HG03280 (cell line): ENCODE measurements around the gene ANKH.
"Not testable (repeated sequence)": the region's sequence is repeated elsewhere in the genome, so short reads cannot be mapped to it uniquely, and the experiment has no call there.

Experiments used
- ATAC-seq: cut with Tn5 transposase; IDR thresholded peaks from one replicate; pipeline ENCODE4 v1.9.1; 2021; ENCODE audit warnings: mild to moderate bottlenecking, moderate library complexity; ENCODE audit not compliant: unreplicated experiment

ANKH gene

DNA sequence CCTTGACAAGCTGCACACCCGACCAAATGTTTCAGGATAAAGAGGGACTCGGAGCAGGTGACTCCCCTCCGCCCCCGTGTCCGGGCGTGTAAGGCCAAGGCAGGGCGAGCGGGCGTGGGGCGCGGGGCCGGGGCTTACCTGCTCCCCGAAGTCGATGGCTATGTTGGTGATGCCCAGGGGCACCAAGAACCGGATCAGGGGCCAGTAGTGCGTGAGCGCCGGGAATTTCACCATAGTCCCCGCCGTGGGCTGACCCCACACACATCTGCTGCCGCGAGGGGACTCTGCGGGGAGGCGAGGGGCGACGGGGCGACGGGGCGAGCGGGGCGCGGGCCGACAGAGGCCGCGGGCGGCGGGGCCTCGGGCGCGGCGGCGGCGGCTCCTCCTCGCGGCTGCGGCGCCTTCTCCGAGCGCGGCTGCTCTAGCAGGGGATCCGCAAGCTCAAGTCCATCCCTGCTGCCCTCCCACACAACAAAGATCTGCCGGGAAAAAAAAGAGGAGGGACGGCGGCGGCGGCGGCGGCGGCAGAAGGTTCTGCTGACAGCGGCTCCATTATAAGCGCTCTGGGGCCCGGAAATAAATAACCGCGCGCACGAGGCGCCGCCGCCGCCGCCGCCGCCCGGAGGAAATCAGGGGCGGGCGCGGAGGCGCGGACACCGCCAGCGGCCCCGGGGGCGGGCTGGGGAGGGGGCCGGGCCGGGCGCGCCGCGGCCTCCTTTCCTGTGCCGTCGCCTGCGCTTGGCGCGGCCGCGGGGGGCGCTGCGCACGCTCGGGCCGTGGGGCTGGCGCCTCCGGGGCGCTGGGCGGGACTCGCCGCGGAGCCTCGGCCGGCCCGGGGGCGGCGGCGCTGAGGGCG, at the start of gene ANKH:
Gene ANKH, minus strand, starts transcription at position 565 of the 856 bp plus-strand sequence. Its CDS starts 331 bp downstream, at position 234.
- peak; percentile 93 for ATAC-seq

DNA sequence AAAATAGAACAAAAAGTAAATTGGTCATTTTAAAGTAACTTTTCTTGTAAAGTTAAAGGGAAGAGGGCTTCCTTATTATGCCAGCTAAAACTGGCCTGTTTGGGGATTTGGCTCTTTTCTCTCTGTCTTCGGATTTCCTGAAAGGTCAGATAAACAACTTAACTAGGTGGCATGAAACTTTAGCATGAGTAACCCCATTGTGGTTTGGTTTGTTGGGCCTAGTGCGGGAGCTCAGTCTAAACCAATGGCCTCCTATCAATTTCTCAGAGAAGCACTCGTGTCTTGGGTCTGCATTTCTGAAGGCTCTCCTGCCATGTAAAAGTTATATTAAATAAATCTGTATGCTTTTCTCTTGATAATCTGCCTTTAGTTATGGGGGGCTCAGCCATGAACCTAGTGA, 48.5 kb upstream of the ANKH start:
- no peak for ATAC-seq

DNA sequence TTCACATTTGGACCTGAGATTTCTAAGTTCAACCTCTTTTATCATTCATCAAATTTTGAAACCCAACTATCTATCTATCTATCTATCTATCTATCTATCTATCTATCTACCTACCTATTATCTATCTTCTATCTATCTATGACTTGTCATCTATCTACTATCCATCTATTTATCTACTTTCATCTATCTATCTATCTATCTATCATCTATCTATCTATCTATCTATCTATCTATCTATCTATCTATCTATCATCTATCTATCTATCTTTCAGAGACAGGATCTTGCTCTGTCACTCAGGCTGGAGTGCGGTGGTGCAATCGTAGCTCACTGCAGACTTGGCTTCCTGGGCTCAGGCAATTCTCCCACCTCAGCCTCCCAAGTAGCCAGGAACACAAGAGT, 47.5 kb upstream of the ANKH start:
- not testable (repeated sequence) for ATAC-seq

DNA sequence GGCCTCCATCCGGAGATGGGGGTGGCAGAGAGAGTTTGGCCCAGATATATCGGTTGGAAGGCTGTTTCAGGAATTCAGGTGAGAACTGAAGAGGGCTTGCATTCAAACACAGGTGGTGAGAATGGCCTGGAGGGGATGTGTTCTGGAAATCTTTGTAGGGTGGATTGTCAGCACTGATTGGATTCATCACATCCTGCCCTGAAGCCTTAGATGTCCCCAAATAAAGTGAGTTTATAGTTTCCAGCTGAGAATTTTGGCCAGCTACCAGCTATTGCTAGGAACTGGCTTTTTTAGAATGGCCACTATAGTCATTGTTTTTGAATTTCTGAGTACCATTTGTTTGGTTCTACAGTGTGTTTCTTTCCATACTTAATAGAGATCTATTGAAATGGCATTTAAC, 46.1 kb upstream of the ANKH start:
- no peak for ATAC-seq

DNA sequence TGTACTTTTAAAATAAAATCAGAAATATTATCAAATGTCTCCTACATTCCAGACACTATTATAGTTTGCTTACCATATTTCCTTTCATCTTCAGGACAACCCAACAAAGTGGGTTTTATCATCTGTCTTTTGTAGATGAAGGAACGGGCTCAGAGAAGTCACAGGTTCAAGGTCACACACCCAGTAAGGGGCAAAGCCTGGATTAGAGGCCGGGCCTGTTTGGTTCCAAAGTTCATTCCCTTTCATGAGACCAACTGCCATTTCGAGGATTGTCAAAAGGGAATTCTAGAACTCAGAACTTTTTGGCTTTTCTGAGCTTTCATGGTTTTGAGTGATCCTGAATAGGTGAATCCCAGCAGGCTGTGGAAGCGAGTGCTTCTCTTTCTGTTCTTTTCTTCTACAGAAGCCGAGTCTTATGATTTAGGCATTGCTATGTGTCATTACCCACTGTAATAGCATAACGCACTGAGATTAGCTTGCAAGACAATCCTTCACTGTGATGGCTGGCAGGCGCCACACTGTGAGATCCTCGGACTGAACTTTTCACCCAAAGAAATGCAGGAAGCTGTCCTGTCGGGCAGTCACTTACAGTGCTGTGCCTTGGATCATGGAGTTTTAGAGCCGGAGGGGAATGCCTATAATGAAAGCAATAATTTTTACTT, 43.8 kb upstream of the ANKH start:
- ATAC-seq: no peak

DNA sequence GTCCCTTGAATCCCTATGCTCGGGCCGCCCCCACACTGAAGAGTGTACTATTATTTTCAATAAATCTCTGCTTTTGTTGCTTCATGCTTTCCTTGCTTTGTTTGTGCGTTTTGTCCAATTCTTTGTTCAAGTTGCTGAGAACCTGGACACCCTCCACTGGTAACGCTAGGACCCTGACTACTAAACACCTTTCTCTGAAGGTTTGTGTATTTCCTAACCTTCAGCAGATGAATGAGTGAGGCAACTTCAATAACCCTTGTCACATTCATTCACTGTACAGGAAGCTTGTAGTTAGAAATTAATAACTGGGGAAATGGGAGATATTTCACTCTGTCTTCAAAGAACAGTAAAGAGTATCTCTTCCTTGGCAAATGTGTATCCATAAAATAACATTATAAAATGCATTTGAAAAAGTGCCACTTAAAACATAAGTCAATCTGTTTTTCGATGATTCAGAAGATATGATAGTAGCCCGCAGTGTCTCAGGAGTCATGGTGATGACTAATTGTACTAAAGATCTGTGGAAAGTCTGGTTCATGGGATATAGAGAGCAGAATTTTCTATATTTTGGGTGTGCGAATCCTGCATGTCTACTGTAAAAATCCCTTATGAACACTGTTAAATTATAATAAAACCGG, 43.2 kb upstream of the ANKH start:
- no peak for ATAC-seq

DNA sequence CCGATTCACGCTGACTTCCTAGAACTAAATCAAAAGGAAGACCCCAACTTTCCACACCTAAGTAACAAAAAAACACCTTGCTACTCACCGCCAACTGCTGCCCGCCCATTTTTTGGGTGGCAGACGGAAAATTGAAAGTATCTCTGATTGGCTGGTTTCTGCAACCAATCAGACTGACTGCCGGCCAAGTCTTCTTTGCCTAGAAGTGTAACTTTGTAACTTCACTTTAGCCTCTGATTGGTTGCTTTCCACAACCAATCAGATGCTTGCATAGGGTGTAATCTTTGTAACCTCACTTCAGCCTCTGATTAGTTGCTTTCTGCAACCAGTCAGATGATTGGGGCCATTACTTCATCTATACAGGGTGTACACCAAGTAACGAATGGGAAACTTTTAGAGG, 42.6 kb upstream of the ANKH start:
- ATAC-seq: no peak

DNA sequence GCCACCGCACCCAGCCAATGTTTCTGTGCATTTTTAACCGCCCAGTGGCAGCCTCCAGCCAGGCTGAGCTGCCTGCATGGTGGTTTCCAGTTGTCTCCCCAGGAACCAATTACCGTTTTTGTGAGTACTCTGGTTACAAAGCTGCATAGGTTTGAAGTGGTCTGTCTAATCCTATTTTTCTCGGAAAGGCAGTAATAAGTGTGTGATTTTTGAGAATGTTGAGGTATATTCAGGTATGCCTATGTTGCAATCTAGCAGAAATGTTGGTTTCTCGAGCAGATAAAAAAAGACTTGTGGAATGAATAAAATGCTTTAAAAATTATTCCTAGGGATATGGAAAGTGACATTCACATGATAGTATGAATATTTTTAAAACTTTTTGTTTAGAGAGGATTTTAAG, 41.5 kb upstream of the ANKH start:
- no peak for ATAC-seq

DNA sequence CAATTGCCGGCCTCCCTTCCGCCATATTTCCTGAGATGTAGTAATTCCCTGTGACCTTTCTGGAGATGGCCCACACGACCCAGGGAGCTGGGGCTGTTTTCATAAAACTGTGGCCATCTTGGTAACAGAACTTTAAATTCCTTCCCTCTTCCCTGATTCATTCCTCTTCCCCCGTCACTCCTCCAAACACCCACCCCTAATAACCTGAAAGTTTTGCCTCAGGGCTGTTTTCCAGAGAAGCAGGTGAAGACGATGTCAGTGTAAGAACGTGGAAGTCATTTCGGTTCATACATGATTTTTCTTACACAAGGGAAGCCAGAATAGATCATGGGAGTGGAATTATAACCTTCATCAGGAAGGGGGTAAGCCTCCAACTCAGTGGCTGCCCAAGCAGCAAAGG, 40.6 kb upstream of the ANKH start:
- no peak for ATAC-seq

DNA sequence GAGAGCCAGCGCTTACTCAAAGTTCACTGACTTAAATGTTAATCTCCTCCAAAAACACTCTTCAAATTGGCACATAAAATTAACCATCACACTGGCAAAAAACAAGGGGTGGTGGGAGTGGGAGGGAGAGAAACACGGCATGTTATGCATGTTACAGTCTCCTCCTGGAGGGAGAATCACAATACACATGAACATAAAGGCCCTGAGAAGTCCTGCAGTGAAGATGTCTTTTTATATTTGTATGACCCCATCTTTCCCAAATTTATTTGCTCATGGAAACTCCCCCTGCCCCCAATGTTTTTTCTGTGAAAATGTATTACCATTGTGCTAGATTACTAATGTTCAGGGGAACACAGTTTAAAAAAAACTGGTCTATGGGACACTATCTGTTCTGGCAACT, 37.8 kb upstream of the ANKH start:
- ATAC-seq: no peak

DNA sequence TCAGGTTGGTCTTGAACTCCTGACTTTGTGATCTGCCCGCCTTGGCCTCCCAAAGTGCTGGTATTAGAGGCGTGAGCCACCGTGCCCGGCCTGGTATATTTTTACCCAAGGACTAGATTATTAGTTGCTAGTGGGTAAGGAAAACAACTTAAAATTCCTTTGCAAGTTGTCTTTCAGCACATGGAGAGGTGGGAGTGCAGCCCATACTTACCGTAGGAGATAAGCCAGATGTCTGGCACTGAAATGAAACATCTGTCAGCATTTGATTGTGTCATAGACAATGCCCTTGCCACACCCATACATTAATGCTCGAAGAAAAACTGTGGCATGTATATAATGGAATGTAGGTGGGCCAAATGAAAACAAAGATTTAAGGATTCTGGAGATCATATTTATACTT, 36.6 kb upstream of the ANKH start:
- ATAC-seq: no peak

DNA sequence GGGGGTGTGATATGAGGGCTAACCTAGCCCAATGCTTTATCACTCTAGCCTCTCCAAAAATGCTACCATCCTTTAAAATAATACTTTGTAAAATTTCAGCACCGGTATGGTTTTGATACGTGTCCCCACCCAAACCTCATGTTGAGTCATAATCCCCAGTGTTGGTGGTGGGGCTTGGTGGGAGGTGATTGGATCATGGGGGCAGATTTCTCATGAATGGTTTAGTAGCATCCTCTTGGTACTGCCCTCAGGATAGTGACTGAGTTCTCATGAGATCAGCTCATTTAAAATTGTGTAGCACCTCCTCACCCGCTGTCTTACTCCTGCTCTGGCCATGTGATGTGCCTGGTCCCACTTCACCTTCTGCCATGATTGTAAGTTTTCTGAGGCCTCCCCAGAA, 35.0 kb upstream of the ANKH start:
- no peak for ATAC-seq

DNA sequence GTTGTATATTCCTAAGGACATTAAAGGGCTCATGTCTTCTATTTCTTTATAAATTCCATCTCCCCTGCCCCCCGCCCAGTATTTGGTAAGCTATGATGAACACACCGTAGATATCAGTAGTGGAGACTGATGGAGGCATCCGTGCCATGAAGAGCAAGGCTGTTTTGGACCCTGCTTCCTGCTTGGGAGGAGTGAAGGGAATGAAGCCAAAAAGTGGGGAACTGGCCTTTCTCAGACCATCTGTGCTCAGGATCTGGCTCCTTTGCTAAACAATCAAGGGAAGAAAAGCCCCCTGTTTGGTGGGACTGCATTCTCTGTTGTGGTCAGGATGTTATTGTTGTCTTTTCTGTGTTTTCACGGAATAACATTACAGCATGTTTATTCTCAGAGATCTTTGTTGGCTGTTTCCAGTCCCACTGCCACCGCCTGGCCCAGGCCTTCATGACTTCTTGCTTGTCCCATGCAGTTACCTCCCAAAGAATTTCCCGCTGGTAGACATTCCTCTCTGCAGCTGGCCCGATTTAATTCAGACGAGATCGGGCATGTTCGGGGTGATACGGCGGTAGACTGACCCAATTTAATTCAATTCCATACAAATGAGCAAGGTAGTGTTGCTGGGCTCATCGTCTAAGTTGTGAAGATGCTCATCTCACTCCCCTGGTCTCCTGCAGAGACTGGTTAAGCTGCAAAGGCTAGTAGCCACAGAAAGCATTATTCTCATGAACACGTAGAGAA, 31.4 kb upstream of the ANKH start:
- ATAC-seq: no peak

DNA sequence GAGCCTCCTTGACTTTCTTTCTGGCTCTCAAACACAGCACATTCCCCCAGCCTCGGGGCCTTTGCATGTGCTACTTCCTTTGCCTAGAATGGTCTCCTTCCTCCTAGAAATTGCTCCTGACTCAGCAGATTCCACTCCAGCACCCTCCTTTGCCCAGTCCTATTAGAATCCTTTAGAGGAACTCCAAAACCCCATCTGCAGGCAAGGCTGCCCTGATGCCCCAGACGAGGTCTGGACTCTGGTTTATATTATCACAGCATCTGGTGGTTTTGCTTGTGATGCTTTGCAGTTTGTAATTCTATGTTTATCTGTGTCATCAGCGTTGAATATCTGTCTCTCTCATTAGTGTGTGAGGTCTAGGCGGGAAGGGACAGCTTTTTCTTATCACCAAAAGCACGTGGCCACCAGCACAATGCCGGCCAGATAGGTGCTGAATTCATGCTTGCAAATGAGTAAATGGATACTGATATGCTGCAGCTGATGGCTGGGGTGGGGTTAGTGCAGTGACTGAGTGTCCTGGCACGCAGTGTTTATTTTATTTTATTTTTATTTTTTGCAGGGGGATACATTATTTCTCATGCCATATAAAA, 30.0 kb upstream of the ANKH start:
- no peak for ATAC-seq

DNA sequence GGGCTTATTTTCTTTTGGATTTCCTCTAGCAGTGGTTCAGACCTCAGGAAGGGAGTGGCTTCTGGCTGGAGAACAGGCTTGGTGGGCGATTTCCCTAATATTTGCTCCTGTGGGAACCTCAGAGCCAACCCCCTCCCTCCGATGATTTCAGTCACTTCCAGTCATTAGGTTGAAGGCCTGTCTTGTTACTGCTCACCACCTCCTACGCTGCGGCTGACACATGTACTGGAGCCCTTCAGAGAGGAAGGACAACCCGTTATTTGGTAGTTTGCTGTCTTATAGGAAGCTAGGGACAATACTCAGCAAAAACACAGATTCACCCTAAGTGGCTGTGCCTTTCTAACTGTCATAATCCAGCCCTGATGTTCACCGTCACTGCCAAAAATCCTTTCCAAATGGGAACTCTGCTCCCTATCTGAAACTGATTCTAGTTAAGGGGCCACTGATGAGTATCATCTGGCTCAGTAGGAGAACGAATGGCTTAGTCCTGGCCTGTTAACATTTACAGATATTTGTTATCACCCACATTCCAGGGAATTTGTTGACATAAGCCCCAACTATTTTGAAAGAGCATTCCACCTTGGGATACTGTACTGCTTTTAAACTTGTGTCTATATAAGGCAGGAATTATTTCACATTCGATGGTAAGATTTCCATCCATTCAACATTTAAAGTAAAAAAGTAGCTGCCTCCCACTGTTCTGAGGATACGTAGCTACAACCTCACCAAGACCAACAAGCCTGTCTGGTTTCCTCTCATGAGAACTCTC, 29.3 kb upstream of the ANKH start:
- ATAC-seq: no peak

DNA sequence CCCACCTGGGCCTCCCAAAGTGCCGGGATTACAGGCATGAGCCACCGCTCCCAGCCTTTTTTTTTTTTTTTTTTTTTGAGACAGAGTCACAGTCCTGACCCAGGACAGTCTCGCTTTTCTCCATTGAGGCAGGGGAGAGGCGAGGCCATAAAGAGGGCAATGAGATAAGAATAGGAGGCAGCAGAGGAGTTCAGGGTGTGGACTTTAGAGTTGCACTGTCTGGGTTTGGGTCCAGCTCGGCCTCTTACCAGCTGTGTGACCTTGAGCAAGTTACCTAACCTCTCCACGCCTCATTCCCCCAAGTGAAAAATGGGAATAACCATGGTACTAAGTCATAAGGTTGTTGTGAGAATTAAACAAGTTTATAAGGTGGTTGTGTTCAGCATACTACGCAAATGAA, 24.6 kb upstream of the ANKH start:
- no peak for ATAC-seq

DNA sequence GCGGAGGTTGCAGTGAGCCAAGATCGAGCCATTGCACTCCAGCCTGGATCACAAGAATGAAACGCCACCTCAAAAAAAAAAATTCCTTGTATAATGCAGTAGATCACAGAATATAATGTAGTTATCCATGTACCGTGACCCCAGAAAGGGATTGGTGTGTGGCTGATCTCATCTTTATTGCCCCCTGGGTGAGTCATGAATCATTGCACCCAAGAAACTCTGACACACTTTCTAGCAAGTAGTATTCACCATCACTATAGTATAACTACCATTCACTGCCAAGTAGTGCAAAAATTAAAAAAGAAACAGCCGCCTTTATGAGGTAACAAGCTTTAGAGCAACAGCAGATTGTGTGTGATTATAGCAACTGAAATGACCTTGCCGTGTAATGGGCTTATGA, 23.7 kb upstream of the ANKH start:
- no peak for ATAC-seq

DNA sequence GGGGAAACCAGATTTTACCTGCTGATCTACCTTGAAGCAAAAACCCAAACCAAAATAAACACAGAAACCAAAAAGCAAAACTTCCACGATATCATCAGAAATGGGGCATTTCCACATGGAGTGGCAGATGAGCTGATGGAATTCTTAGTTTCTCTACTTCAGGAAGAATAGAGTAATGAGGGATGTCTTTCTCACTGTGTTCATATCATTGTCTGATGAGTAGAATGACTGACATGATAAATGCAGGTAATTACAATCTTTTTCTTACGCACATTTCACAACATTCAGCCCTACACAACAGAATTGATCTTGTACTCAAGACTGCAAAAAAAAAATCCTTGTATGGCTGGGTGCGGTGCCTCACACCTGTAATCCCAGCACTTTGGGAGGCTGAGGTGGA, 23.2 kb upstream of the ANKH start:
- no peak for ATAC-seq

DNA sequence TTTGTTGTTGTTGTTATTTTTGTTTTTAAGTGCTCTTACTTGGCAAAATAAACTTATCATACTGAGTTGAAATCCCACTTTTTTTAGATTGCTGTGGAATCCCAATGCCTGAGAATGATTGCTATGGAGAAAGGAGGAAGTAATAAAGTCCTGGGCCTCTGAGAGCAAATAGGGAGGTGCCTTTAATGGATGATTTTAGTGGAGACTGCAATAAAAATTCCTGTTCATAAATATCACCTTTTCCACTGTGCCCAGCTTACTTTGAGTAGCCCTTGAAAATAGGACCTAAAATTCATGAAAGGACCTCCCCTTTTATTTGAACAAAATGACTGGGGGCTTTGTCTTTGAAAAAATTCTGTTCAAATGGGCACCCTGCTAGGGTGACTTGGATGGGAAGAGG, 21.8 kb upstream of the ANKH start:
- ATAC-seq: no peak

DNA sequence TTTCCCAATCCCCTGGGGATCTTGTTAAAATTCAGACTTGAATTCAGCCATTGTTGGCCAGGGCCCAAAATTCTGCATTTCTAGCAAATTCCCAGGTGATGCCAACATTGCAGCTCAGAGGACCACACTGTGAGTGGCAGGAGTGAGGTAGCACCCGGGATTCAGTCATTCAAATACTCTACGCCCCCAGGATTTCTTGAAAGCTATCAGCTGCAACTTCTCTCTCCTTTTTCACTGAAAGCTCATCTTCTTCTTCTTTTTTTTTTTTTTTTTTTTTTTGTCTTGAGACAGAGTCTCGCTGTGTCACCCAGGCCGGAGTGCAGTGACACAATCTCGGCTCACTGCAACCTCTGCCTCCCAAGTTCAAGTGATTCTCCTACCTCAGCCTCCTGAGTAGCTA, 19.3 kb upstream of the ANKH start:
- ATAC-seq: no peak
